Stimulated activated CD4-positive, alpha-beta T cell treated with anti-CD3 and anti-CD28 coated beads, Interleukin-15, amount 100 ng/mL, for 1 hour (primary cell): ENCODE results near the gene OR52B2.

Experiments used
- DNase-seq, 2 donors: peaks; one replicate each; pipeline ENCODE4 v3.0.0-alpha.2; 2020; ENCODE audit warnings: low read depth in 1 of 2, low spot score in 1 of 2

Gene OR52B2

DNA sequence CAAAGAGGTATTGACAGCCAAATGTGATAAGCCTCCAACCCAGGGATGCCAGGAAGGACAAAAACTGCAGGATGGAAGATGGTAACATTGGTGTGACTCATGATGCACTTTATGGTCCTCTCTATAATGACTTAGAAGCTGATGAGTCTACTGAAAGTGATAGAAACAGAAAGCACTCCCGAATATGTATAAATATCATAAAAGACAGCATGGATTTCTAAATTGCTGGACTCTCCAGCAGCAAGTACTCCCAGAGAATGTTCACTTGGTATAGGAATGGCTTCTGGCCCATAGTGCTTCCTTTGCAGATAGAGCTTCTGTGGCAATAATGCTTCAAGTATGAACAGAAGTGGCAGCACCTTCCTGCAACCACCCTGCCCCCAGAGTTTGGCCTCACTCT, at the start of gene OR52B2:
TSS of gene OR52B2 (minus strand) at position 101 of the 400 bp plus-strand sequence. CDS start at position 101, 0 bp downstream.
- no peak for DNase-seq

DNA sequence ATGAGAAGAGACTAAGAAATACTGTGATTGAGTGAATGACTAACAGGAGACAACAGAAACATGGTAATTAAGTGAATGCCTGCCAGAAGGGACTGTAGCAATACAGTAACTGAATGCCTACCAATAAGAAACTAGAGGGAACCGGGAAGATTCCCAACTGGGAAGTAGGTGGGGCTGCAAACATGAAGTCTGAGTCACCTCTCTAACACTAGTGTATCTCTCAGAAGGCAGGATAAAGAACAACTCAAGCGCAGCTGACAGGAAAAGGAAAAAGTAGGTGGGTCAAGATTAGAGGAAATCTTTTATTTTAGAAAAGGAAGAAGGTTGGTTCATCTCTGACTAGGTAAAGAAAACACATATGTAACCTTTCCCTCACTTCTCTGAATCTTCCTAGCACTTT, 49.2 kb upstream of the OR52B2 start:
- no peak for DNase-seq

DNA sequence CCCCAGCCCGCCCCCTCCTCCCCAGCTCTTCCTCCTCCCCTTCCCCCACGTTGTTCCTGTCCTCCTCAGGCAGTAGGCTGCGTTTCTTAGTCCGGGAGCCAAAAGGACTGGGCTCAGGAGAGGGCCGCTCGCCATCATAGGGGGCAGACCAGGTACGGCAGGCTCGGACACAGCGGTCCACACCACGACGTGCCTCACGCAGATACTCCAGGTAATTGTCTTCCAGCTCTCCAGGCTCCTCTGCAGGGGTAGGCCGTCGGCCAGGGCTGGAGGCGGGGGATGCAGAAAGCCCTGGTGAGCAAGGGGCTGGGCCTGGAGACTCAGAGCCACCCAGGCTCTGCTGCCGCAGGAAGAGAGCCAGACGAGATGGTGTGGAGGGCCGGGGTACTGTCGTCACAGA, 47.6 kb upstream of the OR52B2 start:
- DNase-seq, result no peak

DNA sequence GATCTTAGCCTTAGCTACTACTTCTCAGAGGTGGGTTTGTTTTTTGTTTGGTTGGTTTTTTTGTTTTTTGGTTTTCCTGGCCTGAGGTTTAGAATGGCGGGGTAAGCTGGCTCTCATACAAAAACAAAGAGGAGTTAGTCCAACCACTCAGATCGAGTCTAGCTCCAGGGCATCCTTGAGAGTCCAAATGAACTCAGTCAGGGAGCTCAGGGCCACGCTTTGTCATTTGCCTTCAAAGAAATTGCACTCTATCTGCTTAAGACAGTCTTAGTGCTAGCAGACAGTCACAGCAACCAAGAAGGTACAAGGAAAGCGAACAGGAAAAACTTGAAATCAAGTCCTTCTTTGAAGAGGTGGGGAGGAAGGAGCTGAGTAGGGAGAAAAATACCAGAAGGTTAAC, 46.4 kb upstream of the OR52B2 start:
- DNase-seq, result no peak

DNA sequence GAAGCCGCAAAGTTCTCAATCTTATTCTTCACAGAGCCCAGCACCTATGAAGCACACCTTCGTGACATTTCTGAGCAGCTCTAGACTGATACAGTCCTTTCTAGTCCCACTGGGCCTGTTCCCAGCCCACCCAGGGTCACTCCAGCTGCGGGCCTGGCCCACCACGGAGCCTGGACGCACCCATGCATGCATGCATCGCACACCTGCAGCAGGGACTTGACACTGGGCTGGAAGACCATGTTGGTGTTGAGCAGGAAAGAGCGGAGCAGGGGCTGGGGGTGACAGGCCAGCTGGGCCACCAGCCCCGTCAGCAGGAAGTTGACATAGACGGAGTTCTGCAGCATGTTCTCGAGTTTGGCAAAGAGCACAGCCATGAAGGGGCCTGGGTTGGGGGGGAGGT, 44.4 kb upstream of the OR52B2 start:
- DNase-seq, result no peak

DNA sequence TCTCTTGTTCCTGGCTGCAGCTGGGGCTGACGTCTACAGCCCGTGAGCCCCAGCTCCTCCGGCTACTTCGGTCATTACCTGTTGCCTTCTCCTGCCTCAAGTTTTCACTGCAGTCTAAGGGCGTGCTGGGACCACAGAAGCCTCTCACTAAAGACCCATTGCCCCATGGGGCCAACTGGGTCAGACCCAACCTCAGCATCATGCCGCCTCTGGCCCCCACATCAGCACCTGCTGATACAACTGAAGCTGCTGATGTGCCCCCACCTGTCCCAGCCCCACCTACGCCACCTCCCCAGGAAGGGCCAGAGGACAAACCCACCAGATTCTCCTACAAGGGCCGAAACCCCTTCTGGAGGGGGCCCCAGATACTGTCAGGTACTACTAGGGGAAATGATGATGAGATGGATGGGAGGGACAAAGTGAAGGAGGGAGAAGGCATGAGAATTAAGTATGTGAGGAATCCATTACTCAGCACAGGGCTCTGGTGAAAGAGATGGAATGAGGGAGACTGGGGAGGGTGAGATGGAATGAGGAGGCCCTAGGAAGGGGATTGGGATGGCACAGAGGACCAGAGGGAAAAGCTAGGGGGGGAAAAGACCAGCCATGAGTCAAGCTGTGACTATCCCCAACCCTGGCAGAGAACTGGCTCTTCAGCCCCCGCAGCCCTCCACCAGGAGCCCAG, 40.3 kb upstream of the OR52B2 start:
- DNase-seq, result no peak

DNA sequence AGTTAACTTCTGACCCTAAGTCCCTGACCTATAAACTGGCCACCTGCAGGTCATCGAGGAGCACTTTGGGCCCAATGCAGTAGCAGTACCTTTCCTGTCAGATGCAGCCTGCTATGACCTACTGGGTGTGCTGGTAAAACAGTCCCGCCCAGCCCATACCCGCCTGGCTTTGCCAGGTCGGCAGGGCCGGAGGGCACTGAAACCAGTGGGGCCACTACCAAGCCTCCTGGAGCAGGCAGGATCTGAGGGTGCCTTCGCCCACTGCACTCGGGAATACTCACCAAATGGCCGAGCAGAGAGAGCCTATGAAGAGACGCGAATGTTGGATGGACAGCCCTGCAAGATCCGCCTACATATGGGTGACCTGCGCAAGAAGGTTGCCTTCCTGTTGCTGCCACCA, 39.7 kb upstream of the OR52B2 start:
- DNase-seq, result no peak

DNA sequence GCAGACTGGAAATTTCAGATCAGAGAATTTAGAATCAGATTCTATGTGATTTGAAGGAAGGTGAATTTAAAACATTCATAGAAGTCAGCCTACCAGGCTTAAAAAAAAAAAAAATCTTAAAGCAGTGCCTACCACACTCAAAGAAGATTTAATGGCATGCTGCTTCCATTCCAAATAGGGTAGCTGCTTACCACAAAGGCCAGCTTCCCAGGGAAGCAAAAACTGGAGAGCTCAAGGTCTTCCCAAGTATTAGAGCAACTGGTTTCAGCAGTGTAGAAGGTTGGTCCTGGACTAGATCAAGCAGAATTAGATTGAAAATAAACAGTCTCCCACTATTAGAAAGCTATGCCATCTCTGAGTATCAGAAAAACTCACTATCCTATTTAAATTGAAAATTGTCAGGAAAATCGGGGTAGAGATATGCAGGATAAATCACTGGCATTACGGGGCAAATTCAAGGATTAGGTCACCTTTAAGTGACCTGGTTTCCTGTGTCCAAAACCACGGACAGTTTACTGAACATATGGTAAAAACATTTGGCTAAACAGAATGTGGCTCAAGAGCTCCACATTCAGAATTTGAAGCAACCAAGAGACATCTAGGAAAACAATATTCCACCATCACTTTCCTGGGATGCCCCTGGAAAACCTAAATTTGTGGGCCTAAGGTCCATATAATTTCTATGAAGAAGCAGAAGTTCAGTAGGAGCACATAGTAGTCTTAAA, 36.5 kb upstream of the OR52B2 start:
- no peak for DNase-seq

DNA sequence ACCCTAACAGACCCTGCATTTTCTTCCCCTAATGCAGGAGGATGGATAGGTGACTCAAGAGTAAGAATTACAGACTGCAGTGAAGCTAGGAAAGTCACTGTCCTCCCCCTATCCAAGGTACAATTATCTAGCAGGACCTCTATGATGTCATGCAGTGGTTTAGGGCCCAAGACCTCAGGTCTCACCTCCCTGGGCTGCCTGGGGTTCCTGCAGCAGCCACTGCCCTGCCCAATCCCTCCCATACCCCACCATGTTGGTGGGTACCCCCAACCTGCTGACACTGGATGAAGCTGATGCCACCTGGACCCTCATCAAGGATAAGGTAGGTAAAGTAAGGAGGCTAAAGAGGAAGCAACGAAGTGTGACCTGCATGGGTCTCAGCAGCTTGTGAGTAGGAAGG, 35.2 kb upstream of the OR52B2 start, which contains the start of gene C11orf42:
TSS of gene C11orf42 (plus strand) at position 192 of the 400 bp plus-strand sequence. CDS start at position 251, 59 bp downstream.
- no peak for DNase-seq

DNA sequence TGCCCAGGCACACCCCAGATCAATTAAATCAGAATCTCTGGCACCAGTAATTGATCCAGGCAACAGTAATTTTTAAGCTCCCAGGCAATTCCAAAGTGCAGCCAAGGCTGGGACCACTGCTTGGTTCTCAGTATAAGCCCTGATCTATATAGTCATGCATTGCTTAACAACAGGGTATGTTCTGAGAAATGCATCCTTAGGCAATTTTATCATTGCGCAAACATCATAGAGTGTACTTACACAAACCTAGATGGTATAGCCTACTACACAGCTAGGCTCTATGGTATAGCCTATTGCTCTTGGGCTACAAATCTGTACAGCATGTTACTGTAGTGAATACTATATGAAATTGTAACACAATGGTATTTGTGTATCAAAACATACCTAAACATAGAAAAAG, 34.6 kb upstream of the OR52B2 start:
- no peak for DNase-seq

DNA sequence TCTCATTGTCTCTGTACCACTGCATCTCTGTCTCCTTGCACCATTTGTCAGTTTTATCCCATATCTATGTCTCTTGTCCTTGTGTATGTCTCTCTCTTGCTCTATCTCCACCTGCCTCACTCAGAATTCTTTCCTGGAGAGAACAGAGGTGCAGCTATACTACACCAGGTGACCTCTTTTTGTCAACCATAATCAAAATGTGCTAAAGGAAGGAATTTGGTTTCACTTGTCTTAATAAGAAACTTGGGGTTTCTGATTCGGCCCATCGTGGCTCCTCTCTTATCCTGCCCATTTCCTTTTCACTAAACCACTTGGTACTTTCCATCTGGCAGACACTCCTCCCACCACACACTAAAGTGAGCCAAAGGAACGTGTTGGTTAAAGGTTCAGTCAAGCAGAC, 33.2 kb upstream of the OR52B2 start:
- DNase-seq, result no peak

DNA sequence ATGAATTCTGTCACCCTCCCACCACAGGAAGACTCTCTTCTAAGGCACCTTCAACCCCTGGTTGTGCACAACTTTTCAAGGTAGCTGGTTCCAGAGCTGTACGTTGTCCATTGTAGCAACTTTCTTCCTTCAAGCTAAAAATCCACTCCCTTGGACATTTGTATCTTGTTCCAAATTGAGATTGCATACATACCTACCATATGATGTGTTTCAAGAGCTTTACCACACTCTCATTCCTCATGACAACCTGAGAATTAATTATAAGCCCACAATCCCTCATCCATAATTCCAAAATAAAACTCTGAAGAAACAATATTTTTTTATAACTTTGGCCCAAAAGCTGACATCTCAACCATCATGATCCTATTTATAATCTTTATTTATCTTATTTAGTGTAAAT, 31.9 kb upstream of the OR52B2 start:
- DNase-seq, result no peak

DNA sequence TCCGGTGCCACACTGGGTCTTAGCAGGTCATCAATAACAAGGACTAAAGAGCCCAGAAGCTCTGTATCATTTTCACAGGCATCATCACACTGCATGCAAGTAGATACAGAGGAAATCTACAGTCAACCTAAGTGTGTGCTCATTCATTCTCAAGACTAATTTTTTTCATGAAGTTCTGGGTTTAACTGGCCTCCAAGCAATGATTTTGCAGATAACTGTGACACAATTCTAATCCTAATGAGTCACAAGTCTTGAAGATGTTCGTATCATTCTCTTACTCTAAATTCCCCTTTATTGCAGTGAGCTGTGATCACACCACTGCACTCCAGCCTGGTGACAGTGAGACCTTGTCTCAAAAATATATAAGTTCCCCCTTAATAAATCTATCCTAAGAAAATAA, 31.4 kb upstream of the OR52B2 start:
- DNase-seq, result no peak

DNA sequence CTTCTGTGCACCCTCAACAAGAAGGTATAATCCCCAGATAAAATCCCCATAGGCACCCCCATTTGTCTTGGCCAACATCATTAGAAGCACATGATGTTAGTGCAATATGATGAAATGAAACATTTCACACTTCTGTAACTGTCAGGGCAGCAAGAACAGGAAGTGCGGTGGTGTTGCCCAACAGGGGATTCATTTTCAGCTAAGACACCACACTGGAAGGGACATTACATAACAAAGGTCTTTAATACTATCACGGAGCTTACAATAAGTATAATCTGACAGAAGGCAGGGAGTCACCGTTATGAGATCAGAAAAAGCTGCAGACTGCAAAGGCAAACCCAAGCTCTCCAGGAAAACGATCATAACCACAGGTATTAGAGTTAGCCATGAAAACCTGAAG, 30.8 kb upstream of the OR52B2 start:
- DNase-seq, result no peak

DNA sequence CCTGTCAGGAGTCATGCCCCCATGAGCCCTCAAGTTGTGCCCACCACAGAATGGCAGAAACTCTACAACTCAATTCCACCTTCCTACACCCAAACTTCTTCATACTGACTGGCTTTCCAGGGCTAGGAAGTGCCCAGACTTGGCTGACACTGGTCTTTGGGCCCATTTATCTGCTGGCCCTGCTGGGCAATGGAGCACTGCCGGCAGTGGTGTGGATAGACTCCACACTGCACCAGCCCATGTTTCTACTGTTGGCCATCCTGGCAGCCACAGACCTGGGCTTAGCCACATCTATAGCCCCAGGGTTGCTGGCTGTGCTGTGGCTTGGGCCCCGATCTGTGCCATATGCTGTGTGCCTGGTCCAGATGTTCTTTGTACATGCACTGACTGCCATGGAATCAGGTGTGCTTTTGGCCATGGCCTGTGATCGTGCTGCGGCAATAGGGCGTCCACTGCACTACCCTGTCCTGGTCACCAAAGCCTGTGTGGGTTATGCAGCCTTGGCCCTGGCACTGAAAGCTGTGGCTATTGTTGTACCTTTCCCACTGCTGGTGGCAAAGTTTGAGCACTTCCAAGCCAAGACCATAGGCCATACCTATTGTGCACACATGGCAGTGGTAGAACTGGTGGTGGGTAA, 29.2 kb upstream of the OR52B2 start, which contains the start of gene OR52W1:
TSS of gene OR52W1 (plus strand) at position 51 of the 637 bp plus-strand sequence. CDS start at position 51, 0 bp downstream.
- no peak for DNase-seq

DNA sequence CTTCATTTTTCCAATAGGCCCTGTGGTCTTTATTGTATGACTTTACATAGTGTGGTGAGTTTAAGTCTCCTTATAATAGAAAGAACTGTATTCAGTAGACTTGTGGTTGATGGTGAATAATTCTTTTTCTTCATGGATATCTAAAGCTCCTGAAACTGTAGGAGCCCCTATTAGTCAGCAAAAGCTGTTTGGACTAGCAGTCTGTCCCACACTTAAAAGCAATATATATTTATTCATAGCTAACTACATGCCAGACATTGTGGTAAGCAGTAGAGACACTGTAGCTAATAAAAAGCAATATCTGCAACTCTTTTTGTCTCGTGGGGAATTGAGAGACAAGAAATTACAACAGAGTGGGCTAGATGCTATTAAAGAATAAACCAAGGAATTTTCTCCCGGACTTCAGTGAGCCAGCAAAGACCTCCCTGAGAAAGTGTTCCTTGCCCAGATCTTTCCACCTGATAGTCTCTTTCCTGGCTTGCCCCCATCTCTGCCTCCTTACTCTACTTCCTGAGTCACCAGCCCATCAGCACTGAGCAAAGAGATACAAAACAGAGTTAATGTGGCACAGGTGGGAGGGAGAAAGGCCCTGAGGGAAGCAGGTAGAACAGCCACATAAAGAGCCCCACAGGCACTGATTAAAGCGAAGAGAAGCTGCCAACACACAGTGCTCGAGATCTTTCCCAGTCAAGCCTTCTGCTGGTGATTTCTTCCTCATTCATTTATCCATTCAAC, 27.5 kb upstream of the OR52B2 start:
- no peak for DNase-seq

DNA sequence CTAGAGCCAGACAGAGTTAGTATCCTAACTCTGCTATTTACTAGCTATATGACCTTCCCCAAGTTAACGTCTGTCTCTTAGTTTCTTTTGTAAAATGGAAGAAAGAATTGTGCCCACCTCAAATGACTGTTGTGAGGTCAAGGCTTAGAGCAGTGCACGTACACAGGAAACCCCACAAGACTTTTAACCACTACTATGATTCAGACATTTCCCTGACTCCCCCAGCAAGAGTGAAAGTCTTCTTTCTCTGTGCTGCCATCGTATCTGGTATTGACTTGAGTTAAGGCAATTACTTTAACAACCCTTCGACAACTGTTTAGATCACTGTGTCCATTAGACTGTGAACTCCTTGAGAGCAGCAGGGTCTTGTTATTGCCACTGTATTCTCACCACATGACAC, 26.3 kb upstream of the OR52B2 start:
- no peak for DNase-seq

DNA sequence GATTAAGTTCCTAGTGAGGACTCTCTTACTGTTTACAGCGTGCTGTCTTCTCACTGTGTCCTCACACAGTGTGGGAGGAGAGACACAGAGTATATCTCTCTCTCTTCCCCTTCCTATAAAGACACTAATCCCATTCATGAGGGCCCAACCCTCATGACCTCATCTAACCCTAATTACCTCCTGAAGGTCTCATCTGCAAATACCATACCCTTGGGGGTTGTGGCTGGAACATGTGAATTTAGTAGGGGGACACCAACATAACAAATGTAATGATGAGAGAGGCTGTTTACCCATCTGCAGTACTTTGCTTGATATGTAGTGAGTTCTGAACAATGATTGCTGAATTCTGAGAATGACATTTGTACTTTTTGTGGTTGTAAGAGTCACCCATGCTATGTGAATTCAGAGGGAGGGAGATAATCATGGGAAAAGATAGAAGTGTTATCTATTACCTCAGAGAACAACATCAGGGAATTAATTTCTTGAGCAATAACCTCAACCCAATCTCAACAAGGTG, 24.0 kb upstream of the OR52B2 start:
- no peak for DNase-seq

DNA sequence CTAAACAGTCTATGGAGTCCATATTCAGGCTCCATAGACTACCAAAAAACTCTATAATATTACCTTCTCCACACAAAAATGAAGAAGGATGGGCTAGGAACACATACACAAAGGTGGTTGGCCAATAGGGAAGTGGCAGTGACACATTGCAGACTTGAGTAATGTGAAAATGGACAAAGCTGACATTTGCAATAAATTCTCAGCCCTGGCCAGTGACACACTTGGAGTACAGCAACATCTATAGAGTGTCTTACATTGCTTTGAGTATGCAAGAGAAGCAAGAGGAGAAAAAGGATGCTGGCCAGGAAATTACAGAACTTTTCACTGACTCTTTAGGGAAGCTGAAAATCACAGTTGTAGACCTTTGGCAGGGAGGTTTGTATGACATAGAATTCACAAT, 21.6 kb upstream of the OR52B2 start:
- DNase-seq, result no peak

DNA sequence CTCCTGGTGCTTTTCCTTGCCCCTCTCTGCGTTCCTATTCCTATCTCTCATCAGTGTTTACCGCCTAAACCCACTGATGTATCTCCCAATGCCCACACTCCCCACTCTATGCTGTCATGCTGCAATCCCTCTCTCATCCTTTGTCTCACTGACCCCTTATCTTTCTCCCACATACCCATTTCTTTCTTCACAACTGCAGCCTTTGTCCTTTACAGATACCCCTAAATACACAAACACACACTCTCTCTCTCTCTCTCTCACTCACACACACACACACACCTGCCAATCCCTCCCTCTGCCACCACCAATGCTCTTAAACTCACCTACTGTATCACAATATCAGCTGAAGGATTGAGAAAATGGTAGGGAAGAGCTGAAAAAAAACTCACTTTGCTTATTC, 5.3 kb upstream of the OR52B2 start:
- DNase-seq, result no peak

DNA sequence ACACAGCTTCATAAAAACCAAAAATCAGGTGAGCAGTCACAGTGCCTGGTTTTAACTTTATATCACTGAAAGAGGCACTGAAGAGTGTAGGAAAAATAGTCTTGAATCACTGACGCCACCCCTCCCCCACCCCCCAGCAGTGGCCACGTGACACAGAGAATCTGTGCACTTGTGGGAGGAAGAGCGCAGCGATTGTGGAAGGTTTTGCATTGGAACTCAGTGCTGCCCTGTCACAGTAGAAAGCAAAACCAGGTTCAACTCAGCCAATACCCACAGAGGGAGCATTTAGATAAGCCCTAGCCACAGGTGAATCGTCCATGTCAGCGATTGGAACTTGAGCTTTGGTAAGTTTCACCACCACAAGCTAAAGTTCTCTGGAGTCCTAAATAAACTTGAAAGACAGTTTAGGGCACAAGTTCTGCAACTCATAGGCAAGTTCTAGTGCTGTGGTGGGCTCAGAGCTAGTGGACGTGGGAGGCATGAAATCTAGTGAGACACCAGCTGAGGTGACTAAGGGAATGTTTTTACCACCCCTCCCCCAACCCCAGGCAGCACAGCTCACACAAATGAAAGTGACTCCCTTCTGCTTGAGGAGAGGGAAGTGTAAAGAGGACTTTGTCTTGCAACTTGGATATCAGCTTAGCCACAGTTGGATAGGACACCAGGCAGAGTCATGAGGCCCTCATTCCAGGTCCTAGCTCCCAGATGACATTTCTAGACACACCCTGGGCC, 13.3 kb downstream of the OR52B2 start:
- DNase-seq, result no peak
